Lung (tissue), 12 donors: ENCODE data around the gene CD27. TPM values are rescaled to one million over a fixed set of nuclear protein-coding genes. Genes with fewer than 3 reads are reported as not detected.

Experiments used
- ATAC-seq: fragments of 200-7000 bp; cut with Tn5 transposase; one replicate; pipeline ENCODE4 v1.9.1; 2020; ENCODE audit warnings: moderate number of reproducible peaks; ENCODE audit not compliant: insufficient read depth, low FRiP score
- DNase-seq, 3 donors: peaks; one replicate each; pipeline ENCODE4 v3.0.0-alpha.2; 2013 to 2017
- H3K27ac ChIP-seq, 2 donors: one replicate each; pipeline ENCODE4 v1.5.1; 2013; ENCODE audit warnings: mild to moderate bottlenecking in 2 of 2, moderate library complexity in 2 of 2, control low read depth in 1 of 2, inconsistent platforms in 1 of 2, low read depth in 1 of 2, low read length in 1 of 2
- H3K27me3 ChIP-seq, 3 donors: one replicate each; pipeline ENCODE4 v1.5.1; 2013; ENCODE audit warnings: low read length in 2 of 3; ENCODE audit not compliant: control insufficient read depth in 3 of 3, insufficient read depth in 3 of 3
- H3K36me3 ChIP-seq, 4 donors: one replicate each; pipeline ENCODE4 v1.5.1; 2013; ENCODE audit warnings: low read length in 4 of 4, mild to moderate bottlenecking in 1 of 4, moderate library complexity in 1 of 4; ENCODE audit not compliant: control insufficient read depth in 4 of 4, insufficient read depth in 4 of 4
- H3K4me1 ChIP-seq, 5 donors: one replicate each; pipeline ENCODE4 v1.5.1; 2013; ENCODE audit warnings: low read length in 5 of 5, mild to moderate bottlenecking in 2 of 5, moderate library complexity in 1 of 5; ENCODE audit not compliant: control insufficient read depth in 5 of 5, insufficient read depth in 5 of 5
- H3K4me3 ChIP-seq: one replicate; pipeline ENCODE4 v1.5.1; 2013; ENCODE audit warnings: mild to moderate bottlenecking, control low read depth, moderate library complexity
- H3K9ac ChIP-seq, 2 donors: one replicate each; pipeline ENCODE4 v1.5.1; 2013; ENCODE audit warnings: low read length in 2 of 2, control low read depth in 1 of 2; ENCODE audit not compliant: insufficient read depth in 1 of 2
- H3K9me3 ChIP-seq, 4 donors: one replicate each; pipeline ENCODE4 v1.5.1; 2013; ENCODE audit warnings: low read length in 3 of 4, mild to moderate bottlenecking in 1 of 4, moderate library complexity in 1 of 4; ENCODE audit not compliant: control insufficient read depth in 4 of 4, insufficient read depth in 3 of 4
- WGBS, 2 donors: extraction: QIAGEN DNeasy Blood & Tissue Kit; methylation state at CpG; one replicate each; pipeline ENCODE4 v1.1.7; 2013; 5-methylcytosine and 5-hydroxymethylcytosine counted together
- polyA plus RNA-seq, 2 donors: library from polyadenylated mRNA; stranded (reverse); fragments of 200-250 nt; gene quantifications; one replicate each; pipeline ENCODE4 v1.2.1, GENCODE V29; 2013
- total RNA-seq, 2 donors: library from RNA; depleted of rRNA in 1 of 2; stranded (reverse); fragments of >200 nt in 1 of 2; gene quantifications; one replicate each; pipeline ENCODE4 v1.2.1, GENCODE V29; 2014 to 2021
- TF ChIP-seq, protein P1 (sequence below): IDR thresholded peaks from 2 replicates; pipeline ENCODE4 v1.5.1; 2012; ENCODE audit warnings: mild to moderate bottlenecking; ENCODE audit errors: control extremely low read depth, extremely low read depth
- donor health status: control.
- donor health status: control.
- donor health status: Bipolar disorder and iron deficiency.
- donor health status: healthy.
- donor health status: DM: yes; HTN: yes; CAD: no.

The CD27 gene
- total and polyA plus RNA-seq, 4 donors = 1.5 to 3.1 (median 1.9) TPM

- peak overlapping the region; percentile 70 for H3K4me3 ChIP-seq
- no peak for DNase-seq
- peaks cover 0 to 12% (median 2%) of the 10 kb centered on the region in 4 donors for H3K36me3 ChIP-seq
- no peak for ATAC-seq
- peaks cover 0 to 32% (median 8%) of the 10 kb centered on the region in 5 donors for H3K4me1 ChIP-seq
- peak overlapping the region; percentile 95 to 99 for H3K27ac ChIP-seq
- WGBS, 2 donors = 7 to 16% methylated on average over 11 of the region's 11 CpGs
- H3K9me3 ChIP-seq = no peaks in the 10 kb centered on the region
- H3K27me3 ChIP-seq = no peaks in the 10 kb centered on the region
- H3K9ac ChIP-seq = peak overlapping the region in 1 of 2 donors; percentile 79
- TF ChIP-seq, protein P1, sequence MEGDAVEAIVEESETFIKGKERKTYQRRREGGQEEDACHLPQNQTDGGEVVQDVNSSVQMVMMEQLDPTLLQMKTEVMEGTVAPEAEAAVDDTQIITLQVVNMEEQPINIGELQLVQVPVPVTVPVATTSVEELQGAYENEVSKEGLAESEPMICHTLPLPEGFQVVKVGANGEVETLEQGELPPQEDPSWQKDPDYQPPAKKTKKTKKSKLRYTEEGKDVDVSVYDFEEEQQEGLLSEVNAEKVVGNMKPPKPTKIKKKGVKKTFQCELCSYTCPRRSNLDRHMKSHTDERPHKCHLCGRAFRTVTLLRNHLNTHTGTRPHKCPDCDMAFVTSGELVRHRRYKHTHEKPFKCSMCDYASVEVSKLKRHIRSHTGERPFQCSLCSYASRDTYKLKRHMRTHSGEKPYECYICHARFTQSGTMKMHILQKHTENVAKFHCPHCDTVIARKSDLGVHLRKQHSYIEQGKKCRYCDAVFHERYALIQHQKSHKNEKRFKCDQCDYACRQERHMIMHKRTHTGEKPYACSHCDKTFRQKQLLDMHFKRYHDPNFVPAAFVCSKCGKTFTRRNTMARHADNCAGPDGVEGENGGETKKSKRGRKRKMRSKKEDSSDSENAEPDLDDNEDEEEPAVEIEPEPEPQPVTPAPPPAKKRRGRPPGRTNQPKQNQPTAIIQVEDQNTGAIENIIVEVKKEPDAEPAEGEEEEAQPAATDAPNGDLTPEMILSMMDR = no peak
Observed at GRCh38 chr12:6450869-6451347, 6.2 kb downstream of the CD27 start.

DNA sequence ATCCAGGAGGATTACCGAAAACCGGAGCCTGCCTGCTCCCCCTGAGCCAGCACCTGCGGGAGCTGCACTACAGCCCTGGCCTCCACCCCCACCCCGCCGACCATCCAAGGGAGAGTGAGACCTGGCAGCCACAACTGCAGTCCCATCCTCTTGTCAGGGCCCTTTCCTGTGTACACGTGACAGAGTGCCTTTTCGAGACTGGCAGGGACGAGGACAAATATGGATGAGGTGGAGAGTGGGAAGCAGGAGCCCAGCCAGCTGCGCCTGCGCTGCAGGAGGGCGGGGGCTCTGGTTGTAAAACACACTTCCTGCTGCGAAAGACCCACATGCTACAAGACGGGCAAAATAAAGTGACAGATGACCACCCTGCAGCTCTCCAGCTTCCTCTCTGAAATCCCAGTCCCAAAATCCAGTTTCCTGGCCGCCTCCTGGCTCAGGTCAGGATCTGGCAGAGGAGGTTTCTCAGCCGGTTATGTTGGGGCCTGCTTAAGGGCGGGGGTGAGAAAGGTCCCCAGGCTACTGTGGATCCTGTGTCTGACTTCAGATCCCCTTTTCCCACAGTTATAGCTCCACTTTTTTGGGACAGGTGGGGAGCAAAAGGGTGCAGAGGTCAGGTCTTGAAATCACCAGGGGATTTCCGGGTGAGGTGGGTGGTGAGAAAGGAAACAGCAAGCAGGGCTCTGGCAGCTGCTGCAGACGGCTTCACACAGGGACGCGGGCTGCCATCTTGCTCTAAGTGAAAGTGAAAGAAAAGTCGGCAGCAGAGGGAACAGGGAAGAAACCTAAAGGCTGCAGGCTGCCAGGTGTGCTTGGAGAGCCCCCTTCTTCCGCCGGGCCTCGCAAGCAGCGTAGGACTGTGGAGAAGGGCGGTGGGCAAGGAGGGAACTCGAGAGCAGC lies 6.8 kb downstream of the CD27 start, which contains the start of gene TAPBPL:
Gene TAPBPL, plus strand, starts transcription at position 695 of the 897 bp plus-strand sequence. CDS start 207 bp downstream, outside the sequence.
- DNase-seq (peak; percentile 87 to 95 (median 91)), ATAC-seq (peak; percentile 90)
- no peaks in the 10 kb centered on the region for H3K27me3 ChIP-seq
- peaks cover 0 to 32% (median 8%) of the 10 kb centered on the region in 5 donors for H3K4me1 ChIP-seq
- peak within 1 kb of the TSS; percentile 95 to 99 for H3K27ac ChIP-seq
- H3K9ac ChIP-seq = peak within 1 kb of the TSS; percentile 73 to 79
- peaks cover 0 to 12% (median 3%) of the 10 kb centered on the region in 4 donors for H3K36me3 ChIP-seq
- WGBS, 2 donors = 0 to 1% methylated on average over 26 to 27 of the region's 27 CpGs
- TF ChIP-seq, protein P1 = no peak
- H3K4me3 ChIP-seq = peak within 1 kb of the TSS; percentile 70
- no peaks in the 10 kb centered on the region for H3K9me3 ChIP-seq

GRCh38 chr12:6452245-6452943 lies 7.6 kb downstream of the CD27 start:
- Histone ChIP-seq H3K4me1 (peaks cover 0 to 32% (median 8%) of the 10 kb centered on the region in 5 donors), H3K9ac (peak overlapping the region; percentile 73 to 79), H3K4me3 (peak overlapping the region; percentile 70), H3K27ac (peak overlapping the region; percentile 95 to 99), H3K36me3 (peaks cover 0 to 13% (median 4%) of the 10 kb centered on the region in 4 donors), H3K27me3 (no peaks in the 10 kb centered on the region), H3K9me3 (no peaks in the 10 kb centered on the region)
- ATAC-seq (peak; percentile 15), DNase-seq (peak in 1 of 3 donors; percentile 32)
- TF ChIP-seq, protein P1 = no peak
- 5 to 11% methylated on average over 9 of the region's 9 CpGs for WGBS, 2 donors
